ENCODE data around the gene CELA2B. TPM values are rescaled to one million over a fixed set of nuclear protein-coding genes. Genes with fewer than 3 reads are reported as not detected.

The CELA2B gene
- total RNA-seq, 2 experiments from 2014 or later = not detected

- Mint-ChIP-seq H3K4me3 (no peak overlapping the region), H3K9me3 (ENCODE audit: insufficient read depth) (no peaks in the 10 kb centered on the region), H3K27ac (no peak overlapping the region), H3K27me3 (ENCODE audit: low read depth) (no peaks in the 10 kb centered on the region), H3K4me1 (ENCODE audit: low read depth) (no peaks in the 10 kb centered on the region), H3K36me3 (ENCODE audit: low read depth) (no peaks in the 10 kb centered on the region)
- ChIA-PET POLR2A (no interaction called here), CTCF (interaction anchor here (3.7 kb wide), 1 partner anchor 112 kb away, joined by 21 read pairs; no protein-coding TSS in a partner anchor)
- ATAC-seq = no peak
- DNase-seq = no peak
Measured at GRCh38 chr1:15435239-15436077, 40.4 kb upstream of the CELA2B start.

GRCh38 chr1:15436881-15437442 lies 38.9 kb upstream of the CELA2B start:
- DNase-seq (no peak), ATAC-seq (no peak)
- Mint-ChIP-seq H3K9me3 (ENCODE audit: insufficient read depth) (no peaks in the 10 kb centered on the region), H3K4me1 (ENCODE audit: low read depth) (no peaks in the 10 kb centered on the region), H3K27ac (no peak overlapping the region), H3K4me3 (no peak overlapping the region), H3K36me3 (ENCODE audit: low read depth) (no peaks in the 10 kb centered on the region), H3K27me3 (ENCODE audit: low read depth) (no peaks in the 10 kb centered on the region)
- ChIA-PET POLR2A (no interaction called here), CTCF (interaction anchor here (3.7 kb wide), 1 partner anchor 113 kb away, joined by 21 read pairs; no protein-coding TSS in a partner anchor)

- Mint-ChIP-seq H3K4me3 (no peak overlapping the region), H3K9me3 (ENCODE audit: insufficient read depth) (no peaks in the 10 kb centered on the region), H3K36me3 (ENCODE audit: low read depth) (no peaks in the 10 kb centered on the region), H3K4me1 (ENCODE audit: low read depth) (no peaks in the 10 kb centered on the region), H3K27me3 (ENCODE audit: low read depth) (no peaks in the 10 kb centered on the region), H3K27ac (no peak overlapping the region)
- POLR2A ChIA-PET = no interaction called here
- CTCF ChIA-PET = no interaction called here
- no peak for ATAC-seq
- DNase-seq = no peak
Measured at GRCh38 chr1:15439325-15439724, 36.6 kb upstream of the CELA2B start.

- H3K9me3 Mint-ChIP-seq (ENCODE audit: insufficient read depth) = no peaks in the 10 kb centered on the region
- no peaks in the 10 kb centered on the region for H3K27me3 Mint-ChIP-seq (ENCODE audit: low read depth)
- POLR2A ChIA-PET = no interaction called here
- H3K4me3 Mint-ChIP-seq = no peak overlapping the region
- DNase-seq = no peak
- no peak for ATAC-seq
- peaks cover 5% of the 10 kb centered on the region for H3K4me1 Mint-ChIP-seq (ENCODE audit: low read depth)
- H3K36me3 Mint-ChIP-seq (ENCODE audit: low read depth) = no peaks in the 10 kb centered on the region
- CTCF ChIA-PET = no interaction called here
- H3K27ac Mint-ChIP-seq = no peak overlapping the region
Measured at GRCh38 chr1:15440357-15440756, 35.5 kb upstream of the CELA2B start.

- Mint-ChIP-seq H3K9me3 (ENCODE audit: insufficient read depth) (no peaks in the 10 kb centered on the region), H3K4me1 (ENCODE audit: low read depth) (peaks cover 12% of the 10 kb centered on the region), H3K4me3 (no peak overlapping the region), H3K36me3 (ENCODE audit: low read depth) (no peaks in the 10 kb centered on the region), H3K27ac (no peak overlapping the region), H3K27me3 (ENCODE audit: low read depth) (peaks cover 5% of the 10 kb centered on the region)
- DNase-seq (no peak), ATAC-seq (no peak)
- POLR2A ChIA-PET = no interaction called here
- CTCF ChIA-PET = interaction anchor here (1.5 kb wide), 1 partner anchor 10 kb away, joined by 6 read pairs; no protein-coding TSS in a partner anchor
Measured at GRCh38 chr1:15441247-15441646, 34.7 kb upstream of the CELA2B start.

- Mint-ChIP-seq H3K36me3 (ENCODE audit: low read depth) (no peaks in the 10 kb centered on the region), H3K4me3 (no peak overlapping the region), H3K27ac (no peak overlapping the region), H3K9me3 (ENCODE audit: insufficient read depth) (no peaks in the 10 kb centered on the region), H3K27me3 (ENCODE audit: low read depth) (peaks cover 5% of the 10 kb centered on the region), H3K4me1 (ENCODE audit: low read depth) (peaks cover 12% of the 10 kb centered on the region)
- ATAC-seq = no peak
- CTCF ChIA-PET = interaction anchor here (1.5 kb wide), 1 partner anchor 10 kb away, joined by 6 read pairs; no protein-coding TSS in a partner anchor
- DNase-seq = no peak
- POLR2A ChIA-PET = no interaction called here
Measured at GRCh38 chr1:15442119-15442518, 33.8 kb upstream of the CELA2B start.

- ATAC-seq (no peak), DNase-seq (no peak)
- no peak overlapping the region for H3K27ac Mint-ChIP-seq
- peaks cover 12% of the 10 kb centered on the region for H3K4me1 Mint-ChIP-seq (ENCODE audit: low read depth)
- no peak overlapping the region for H3K4me3 Mint-ChIP-seq
- no peaks in the 10 kb centered on the region for H3K36me3 Mint-ChIP-seq (ENCODE audit: low read depth)
- no peaks in the 10 kb centered on the region for H3K9me3 Mint-ChIP-seq (ENCODE audit: insufficient read depth)
- ChIA-PET POLR2A (no interaction called here), CTCF (interaction anchor here (2.2 kb wide), 1 partner anchor 120 kb away, joined by 6 read pairs; no protein-coding TSS in a partner anchor)
- H3K27me3 Mint-ChIP-seq (ENCODE audit: low read depth) = peaks cover 5% of the 10 kb centered on the region
Measured at GRCh38 chr1:15442759-15443158, 33.1 kb upstream of the CELA2B start.

GRCh38 chr1:15443281-15443680 lies 32.6 kb upstream of the CELA2B start:
- H3K4me1 Mint-ChIP-seq (ENCODE audit: low read depth) = peaks cover 12% of the 10 kb centered on the region
- H3K4me3 Mint-ChIP-seq = no peak overlapping the region
- no peak overlapping the region for H3K27ac Mint-ChIP-seq
- H3K27me3 Mint-ChIP-seq (ENCODE audit: low read depth) = peaks cover 5% of the 10 kb centered on the region
- CTCF ChIA-PET = interaction anchor here (2.2 kb wide), 1 partner anchor 120 kb away, joined by 6 read pairs; no protein-coding TSS in a partner anchor
- ATAC-seq = no peak
- POLR2A ChIA-PET = no interaction called here
- no peaks in the 10 kb centered on the region for H3K9me3 Mint-ChIP-seq (ENCODE audit: insufficient read depth)
- H3K36me3 Mint-ChIP-seq (ENCODE audit: low read depth) = no peaks in the 10 kb centered on the region
- no peak for DNase-seq

- H3K27ac Mint-ChIP-seq = no peak overlapping the region
- ATAC-seq (no peak), DNase-seq (no peak)
- H3K4me1 Mint-ChIP-seq (ENCODE audit: low read depth) = peaks cover 12% of the 10 kb centered on the region
- peaks cover 5% of the 10 kb centered on the region for H3K27me3 Mint-ChIP-seq (ENCODE audit: low read depth)
- H3K36me3 Mint-ChIP-seq (ENCODE audit: low read depth) = no peaks in the 10 kb centered on the region
- H3K9me3 Mint-ChIP-seq (ENCODE audit: insufficient read depth) = no peaks in the 10 kb centered on the region
- POLR2A ChIA-PET = no interaction called here
- CTCF ChIA-PET = interaction anchor here (2.2 kb wide), 1 partner anchor 122 kb away, joined by 6 read pairs; no protein-coding TSS in a partner anchor
- no peak overlapping the region for H3K4me3 Mint-ChIP-seq
Measured at GRCh38 chr1:15444468-15445389, 31.2 kb upstream of the CELA2B start.

GRCh38 chr1:15445390-15446122 lies 30.3 kb upstream of the CELA2B start:
- Mint-ChIP-seq H3K27ac (no peak overlapping the region), H3K36me3 (ENCODE audit: low read depth) (no peaks in the 10 kb centered on the region), H3K4me1 (ENCODE audit: low read depth) (peaks cover 12% of the 10 kb centered on the region), H3K9me3 (ENCODE audit: insufficient read depth) (no peaks in the 10 kb centered on the region), H3K27me3 (ENCODE audit: low read depth) (peaks cover 5% of the 10 kb centered on the region), H3K4me3 (no peak overlapping the region)
- no peak for DNase-seq
- POLR2A ChIA-PET = no interaction called here
- CTCF ChIA-PET = no interaction called here
- no peak for ATAC-seq

- CTCF ChIA-PET = no interaction called here
- peaks cover 5% of the 10 kb centered on the region for H3K27me3 Mint-ChIP-seq (ENCODE audit: low read depth)
Measured at GRCh38 chr1:15446212-15446611, 29.7 kb upstream of the CELA2B start.

More at GRCh38 chr1:15446212-15446611, 29.7 kb upstream of the CELA2B start:
- Mint-ChIP-seq H3K9me3 (ENCODE audit: insufficient read depth) (no peaks in the 10 kb centered on the region), H3K4me1 (ENCODE audit: low read depth) (peaks cover 12% of the 10 kb centered on the region), H3K4me3 (no peak overlapping the region), H3K36me3 (ENCODE audit: low read depth) (no peaks in the 10 kb centered on the region), H3K27ac (no peak overlapping the region)
- POLR2A ChIA-PET = no interaction called here
- DNase-seq (no peak), ATAC-seq (no peak)

Measured in activated CD8-positive, alpha-beta T cell treated with anti-CD3 and anti-CD28 coated beads, Interleukin-2, amount 10 ng/mL, durations not matched to agents 7 days and 5 days (primary cell).